Choroid plexus epithelial cell (primary cell): ENCODE data around the gene C1orf94.

Source experiments
- DNase-seq: peaks from one replicate; pipeline ENCODE4 v3.0.0-alpha.2; 2010; ENCODE audit warnings: low read depth
- H3K4me3 ChIP-seq: 2 replicates; pipeline ENCODE4 v1.5.1; 2011; ENCODE audit warnings: low read depth, mild to moderate bottlenecking, control low read depth, low read length, moderate library complexity
- TF ChIP-seq, protein P1 (sequence below): conservative IDR thresholded peaks from 2 replicates; pipeline ENCODE4 v1.5.1; 2011; ENCODE audit warnings: low read depth, mild to moderate bottlenecking, control low read depth, inconsistent platforms, low read length, moderate library complexity

C1orf94 gene

DNA sequence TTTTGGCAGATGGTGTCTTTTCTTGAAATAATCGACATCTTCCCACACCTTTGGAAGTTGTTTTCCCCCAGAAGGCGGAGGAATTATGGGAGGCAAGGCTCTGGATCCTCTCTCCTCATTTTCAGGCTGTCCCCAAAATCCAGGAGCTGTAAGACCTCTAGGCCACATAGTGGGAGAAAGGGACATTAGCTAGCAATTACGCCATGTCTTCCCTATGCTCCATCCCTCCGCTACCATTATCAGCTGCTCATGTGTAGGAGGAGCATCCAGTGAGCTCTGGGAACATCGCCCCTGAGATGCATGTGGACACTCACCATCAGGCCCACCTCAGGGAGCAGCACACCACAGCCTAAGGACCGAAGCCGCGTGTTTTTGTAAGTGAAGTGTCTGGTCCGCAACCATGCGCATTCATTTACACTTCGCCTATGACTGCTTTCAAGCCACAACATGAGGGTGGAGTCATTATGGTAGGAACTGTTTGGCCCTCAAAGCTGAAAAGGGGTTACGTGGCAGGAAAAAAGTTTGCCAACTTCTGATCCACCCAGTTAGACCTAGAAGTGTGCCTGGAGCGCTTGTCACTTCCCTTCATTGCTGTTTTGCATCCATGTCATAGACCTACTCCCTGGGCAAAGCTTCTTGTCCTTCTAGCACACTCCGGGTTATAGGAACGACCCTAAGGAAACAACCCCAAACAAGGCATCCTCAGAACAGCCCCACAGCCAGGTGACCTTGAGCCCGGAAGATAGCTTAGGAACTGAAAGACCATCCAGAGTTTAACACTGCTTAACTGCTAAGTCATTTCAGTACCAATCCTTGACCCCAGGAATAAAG, 85.5 kb downstream of the C1orf94 start:
- no peak for DNase-seq
- H3K4me3 ChIP-seq, result no peak overlapping the region
- TF ChIP-seq, protein P1, sequence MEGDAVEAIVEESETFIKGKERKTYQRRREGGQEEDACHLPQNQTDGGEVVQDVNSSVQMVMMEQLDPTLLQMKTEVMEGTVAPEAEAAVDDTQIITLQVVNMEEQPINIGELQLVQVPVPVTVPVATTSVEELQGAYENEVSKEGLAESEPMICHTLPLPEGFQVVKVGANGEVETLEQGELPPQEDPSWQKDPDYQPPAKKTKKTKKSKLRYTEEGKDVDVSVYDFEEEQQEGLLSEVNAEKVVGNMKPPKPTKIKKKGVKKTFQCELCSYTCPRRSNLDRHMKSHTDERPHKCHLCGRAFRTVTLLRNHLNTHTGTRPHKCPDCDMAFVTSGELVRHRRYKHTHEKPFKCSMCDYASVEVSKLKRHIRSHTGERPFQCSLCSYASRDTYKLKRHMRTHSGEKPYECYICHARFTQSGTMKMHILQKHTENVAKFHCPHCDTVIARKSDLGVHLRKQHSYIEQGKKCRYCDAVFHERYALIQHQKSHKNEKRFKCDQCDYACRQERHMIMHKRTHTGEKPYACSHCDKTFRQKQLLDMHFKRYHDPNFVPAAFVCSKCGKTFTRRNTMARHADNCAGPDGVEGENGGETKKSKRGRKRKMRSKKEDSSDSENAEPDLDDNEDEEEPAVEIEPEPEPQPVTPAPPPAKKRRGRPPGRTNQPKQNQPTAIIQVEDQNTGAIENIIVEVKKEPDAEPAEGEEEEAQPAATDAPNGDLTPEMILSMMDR, result no peak

DNA sequence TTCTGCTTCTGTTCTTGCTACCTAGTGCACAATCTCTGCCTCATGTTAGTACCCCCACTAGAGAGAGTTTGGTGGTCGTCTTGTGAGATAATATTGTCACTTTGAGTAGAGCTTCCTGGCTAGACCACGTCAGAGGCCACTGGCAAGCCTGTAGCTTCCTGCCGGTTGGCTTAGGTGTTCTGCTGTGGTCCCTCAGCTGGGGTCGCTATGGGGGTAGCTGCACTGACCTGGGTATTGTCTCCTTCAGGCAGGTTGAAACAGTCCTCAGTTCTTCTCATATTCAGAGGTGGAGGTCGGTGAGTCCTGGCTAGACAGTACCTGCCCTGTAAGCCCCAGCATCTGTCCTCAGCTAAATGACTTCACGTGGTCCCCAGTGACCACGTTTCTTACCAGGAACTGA, 86.2 kb downstream of the C1orf94 start:
- no peak for DNase-seq
- H3K4me3 ChIP-seq, result no peak overlapping the region
- TF ChIP-seq, protein P1, result no peak

DNA sequence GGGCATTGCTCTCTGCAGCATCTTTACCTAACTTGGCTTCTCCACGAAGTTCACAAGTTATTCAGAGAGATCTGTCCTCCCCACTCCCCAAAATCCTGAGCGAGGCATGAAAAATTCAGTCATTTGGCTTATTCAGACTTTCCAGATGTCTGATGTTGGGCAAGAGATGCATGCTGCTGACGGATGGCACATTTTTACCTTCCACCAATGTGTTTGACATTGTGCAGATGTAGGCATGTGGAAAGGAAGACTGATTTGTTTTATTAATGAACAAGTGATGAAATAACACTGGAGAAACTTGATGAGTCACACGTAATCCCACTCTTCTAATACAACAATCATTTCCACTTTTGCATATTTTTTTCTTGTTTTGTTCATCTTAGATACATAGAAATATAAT, 86.7 kb downstream of the C1orf94 start:
- no peak overlapping the region for H3K4me3 ChIP-seq

DNA sequence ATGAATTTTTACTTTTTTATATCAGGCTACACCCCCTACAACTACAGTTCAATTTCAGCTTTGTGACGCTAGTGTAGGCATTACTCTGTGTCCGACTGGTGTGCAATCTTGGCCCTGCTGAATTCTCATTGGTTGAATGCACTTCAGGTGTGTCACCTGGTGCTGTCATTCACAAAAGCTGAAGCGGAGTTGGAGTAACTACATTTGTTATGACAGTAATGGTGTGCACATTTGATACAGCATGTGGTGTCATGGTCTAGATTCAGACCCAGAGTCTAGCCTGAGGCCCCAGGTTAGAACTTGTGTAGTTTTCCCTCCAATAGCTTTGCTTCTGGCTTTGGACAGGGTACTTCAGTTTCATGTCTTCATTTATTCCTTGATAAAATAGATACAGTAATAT, 88.7 kb downstream of the C1orf94 start:
- DNase-seq, result no peak
- TF ChIP-seq, protein P1, result no peak
- no peak overlapping the region for H3K4me3 ChIP-seq

More for the DNA sequence above, 86.7 kb downstream of the C1orf94 start:
- TF ChIP-seq, protein P1, result no peak
- DNase-seq, result no peak

DNA sequence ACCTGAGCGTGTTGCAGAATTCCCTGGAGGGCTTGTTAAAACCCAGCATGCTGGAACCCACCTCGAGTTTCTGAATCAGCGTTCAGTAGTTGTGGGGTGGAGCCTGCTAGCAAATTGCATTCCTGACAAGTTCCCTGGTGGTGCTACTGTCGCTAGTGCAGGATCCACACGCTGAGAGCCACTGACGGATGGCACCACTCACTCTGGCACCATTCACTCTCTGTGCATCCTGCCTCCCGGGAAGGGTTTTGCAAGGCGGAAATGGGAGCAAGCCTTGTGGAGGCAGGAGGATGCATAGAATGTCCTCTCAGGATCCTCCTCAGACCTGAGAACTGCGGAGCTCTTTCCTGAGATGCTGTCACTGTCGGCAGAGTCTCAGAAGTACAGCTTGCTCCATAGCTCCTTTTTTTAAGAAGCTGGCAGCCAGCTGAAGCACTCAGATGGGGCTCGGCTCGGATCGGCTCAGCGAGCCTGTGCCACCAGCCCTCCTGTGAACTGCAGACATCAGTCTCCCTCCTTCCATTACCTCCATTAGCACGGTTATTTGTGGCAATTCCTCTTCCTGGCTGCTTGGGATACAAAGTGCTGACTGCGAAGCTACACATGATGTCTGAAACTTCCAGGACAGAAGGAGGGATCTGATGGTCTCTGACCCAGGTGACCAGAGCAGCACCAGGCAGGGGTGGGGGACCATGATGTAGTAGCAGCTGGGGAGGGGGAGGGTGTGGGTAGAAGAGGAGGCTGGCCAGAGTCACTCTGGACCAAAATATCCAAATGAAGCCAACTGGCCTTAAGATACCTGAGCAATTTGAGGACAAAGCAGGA, 89.6 kb downstream of the C1orf94 start:
- no peak overlapping the region for H3K4me3 ChIP-seq
- no peak for DNase-seq
- TF ChIP-seq, protein P1, result no peak

DNA sequence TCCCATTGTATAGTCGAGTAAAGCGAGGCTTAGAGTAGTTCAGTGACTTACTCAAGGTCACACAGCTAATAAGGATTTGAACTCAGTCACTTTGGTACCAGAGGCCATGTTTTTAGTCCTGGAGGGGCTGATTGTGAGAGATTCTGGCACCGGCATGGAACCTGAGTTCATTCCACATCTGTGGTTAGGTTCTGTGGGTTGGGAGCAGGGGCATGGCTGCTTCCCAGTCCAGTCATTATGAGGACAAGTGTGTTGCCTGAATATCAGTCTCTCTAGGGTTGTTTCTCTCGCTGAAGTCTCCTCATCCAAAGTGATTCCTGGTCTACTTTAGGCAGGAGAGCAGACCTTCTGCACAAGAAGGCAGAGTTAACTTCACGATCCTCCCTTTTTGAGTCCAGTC, 90.6 kb downstream of the C1orf94 start:
- TF ChIP-seq, protein P1, result no peak
- no peak for DNase-seq
- no peak overlapping the region for H3K4me3 ChIP-seq
